Kidney (tissue), 14 donors: ENCODE data around the gene GALNS. TPM values are rescaled to one million over a fixed set of nuclear protein-coding genes. Genes with fewer than 3 reads are reported as not detected.

Source experiments
- DNase-seq, 5 donors: peaks; one replicate each; pipeline ENCODE4 v3.0.0-alpha.2; 2013 to 2020
- FAIRE-seq: peaks from 2 replicates; lab custom pipeline; 2012; peaks lifted over from hg19 to GRCh38; lab: Jason Lieb, UNC
- H3K27ac ChIP-seq, 2 donors: one replicate each; pipeline ENCODE4 v1.7.0; 2013; ENCODE audit warnings: low read depth in 2 of 2, low read length in 2 of 2, inconsistent platforms in 1 of 2
- H3K27me3 ChIP-seq: one replicate; pipeline ENCODE4 v1.7.1; 2013; ENCODE audit warnings: low read length, inconsistent platforms; ENCODE audit not compliant: control insufficient read depth, insufficient read depth
- H3K36me3 ChIP-seq, 3 donors: one replicate each; pipeline versions ENCODE4 v1.7.0 to v1.7.1; 2013; ENCODE audit warnings: low read length in 3 of 3, control low read depth in 1 of 3, inconsistent platforms in 1 of 3; ENCODE audit not compliant: insufficient read depth in 3 of 3, control insufficient read depth in 2 of 3
- H3K4me1 ChIP-seq, 3 donors: one replicate each; pipeline versions ENCODE4 v1.7.0 to v1.7.1; 2013; ENCODE audit warnings: low read length in 3 of 3, inconsistent platforms in 1 of 3, low read depth in 1 of 3; ENCODE audit not compliant: control insufficient read depth in 2 of 3, insufficient read depth in 2 of 3
- H3K4me3 ChIP-seq, 3 donors: one replicate each; pipeline versions ENCODE4 v1.7.0 to v1.8.1; 2013; ENCODE audit warnings: low read length in 3 of 3, control low read depth in 1 of 3, inconsistent platforms in 1 of 3
- H3K9ac ChIP-seq, 3 donors: one replicate each; pipeline versions ENCODE4 v1.7.0 to v1.7.1; 2013; ENCODE audit warnings: low read length in 3 of 3, control low read depth in 1 of 3, inconsistent platforms in 1 of 3
- H3K9me3 ChIP-seq, 3 donors: one replicate each; pipeline versions ENCODE4 v1.7.0 to v1.7.1; 2013; ENCODE audit warnings: low read length in 3 of 3, control low read depth in 1 of 3, inconsistent platforms in 1 of 3; ENCODE audit not compliant: control insufficient read depth in 2 of 3, insufficient read depth in 1 of 3
- CTCF ChIP-seq: IDR thresholded peaks from 3 replicates; pipeline ENCODE4 v1.5.1; 2012; ENCODE audit warnings: mild to moderate bottlenecking, moderate library complexity, borderline replicate concordance; ENCODE audit not compliant: insufficient read depth; ENCODE audit errors: extremely low read depth
- intact Hi-C: fragments of 100-400 bp; cut with DNase I; formaldehyde crosslinking; loops from one replicate; pipeline ENCODE4 v1.11.1; 2022
- polyA plus RNA-seq: library from polyadenylated mRNA; stranded (reverse); fragments of 350-450 nt; fragmentation: Illumina TruSeq; extraction: RNeasy Lipid Tissue Mini Kit (QIAGEN cat#74804); gene quantifications from one replicate; pipeline ENCODE4 v1.2.3, GENCODE V29; 2014; ENCODE audit warnings: low read depth, low replicate concordance; ENCODE audit not compliant: insufficient read depth
- total RNA-seq: library from RNA; stranded (reverse); fragmentation: NEBNext Ultra II Directional; extraction: Animal tissue kit (Norgen Biotek cat#: 25700); gene quantifications from one replicate; pipeline ENCODE4 v1.2.1, GENCODE V29; 2021
- donor health status: control.
- donor health status: control.
- donor health status: control.
- donor health status: control.
- donor health status: control.
- donor health status: DM: yes; HTN: yes; CAD: no.
- donor health status: Normal renal cell carcinoma (clear cell type).

Gene GALNS
- total and polyA plus RNA-seq, 2 donors from 2014 or later, result 15.8 to 37.2 TPM

GRCh38 chr16:88814144-88814502 is 42.6 kb downstream of the GALNS start:
- no peak for TF ChIP-seq CTCF
- Histone ChIP-seq H3K27ac (no peak overlapping the region), H3K9me3 (no peaks in the 10 kb centered on the region), H3K9ac (no peak overlapping the region), H3K27me3 (no peaks in the 10 kb centered on the region), H3K36me3 (no peaks in the 10 kb centered on the region), H3K4me1 (peaks cover 0 to 15% (median 6%) of the 10 kb centered on the region in 3 donors), H3K4me3 (no peak overlapping the region)
- no peak for FAIRE-seq
- DNase-seq, result no peak
- intact Hi-C loops, result no loop called here

GRCh38 chr16:88813269-88814143 is 43.2 kb downstream of the GALNS start:
- Histone ChIP-seq H3K27ac (no peak overlapping the region), H3K9ac (no peak overlapping the region), H3K4me1 (peaks cover 0 to 15% (median 6%) of the 10 kb centered on the region in 3 donors), H3K27me3 (no peaks in the 10 kb centered on the region), H3K9me3 (no peaks in the 10 kb centered on the region), H3K36me3 (no peaks in the 10 kb centered on the region), H3K4me3 (no peak overlapping the region)
- TF ChIP-seq CTCF, result no peak
- no peak for FAIRE-seq
- intact Hi-C loops, result no loop called here
- no peak for DNase-seq

GRCh38 chr16:88812513-88813268 is 44.1 kb downstream of the GALNS start:
- no peaks in the 10 kb centered on the region for H3K36me3 ChIP-seq
- H3K4me3 ChIP-seq, result peak overlapping the region in 2 of 3 donors; percentile 65 to 66
- peaks cover 0 to 15% (median 6%) of the 10 kb centered on the region in 3 donors for H3K4me1 ChIP-seq
- H3K27me3 ChIP-seq, result no peaks in the 10 kb centered on the region
- H3K27ac ChIP-seq, result peak overlapping the region; percentile 60 to 82
- no peaks in the 10 kb centered on the region for H3K9me3 ChIP-seq
- FAIRE-seq, result no peak
- intact Hi-C loops, result no loop called here
- peak overlapping the region in 1 of 3 donors; percentile 10 for H3K9ac ChIP-seq
- peak in 1 of 5 donors; percentile 86 for DNase-seq
- TF ChIP-seq CTCF, result no peak
